CD14-positive monocyte (primary cell): Measurements from ENCODE around the gene ABHD12. TPM values are rescaled to one million over a fixed set of nuclear protein-coding genes. Genes with fewer than 3 reads are reported as not detected.

Experiments
- DNase-seq, 3 donors: peaks; one replicate each; pipeline ENCODE4 v3.0.0-alpha.2; 2011 to 2022
- H2AFZ ChIP-seq: 2 replicates; pipeline ENCODE4 v1.6.0; 2012; ENCODE audit warnings: mild to moderate bottlenecking, low read depth, low read length, inconsistent platforms; ENCODE audit not compliant: insufficient read depth, poor library complexity, severe bottlenecking
- H3K27ac ChIP-seq, 2 donors: 1 replicate in 1 of 2; 2 replicates in 1 of 2; pipeline ENCODE4 v1.5.1; 2012 to 2013; ENCODE audit warnings: low read length in 2 of 2, control low read depth in 1 of 2, inconsistent platforms in 1 of 2, low read depth in 1 of 2, mild to moderate bottlenecking in 1 of 2
- H3K27me3 ChIP-seq, 2 donors: one replicate each; pipeline versions ENCODE4 v1.6.0 to v1.6.1; 2011 to 2013; ENCODE audit warnings: low read length in 2 of 2; ENCODE audit not compliant: control insufficient read depth in 2 of 2, insufficient read depth in 2 of 2
- H3K36me3 ChIP-seq, 2 donors: replicated peaks in 1 of 2; 1 replicate in 1 of 2; 2 replicates in 1 of 2; pipeline versions ENCODE4 v1.5.1 to v1.6.1; 2012 to 2013; ENCODE audit warnings: low read length in 2 of 2, control low read depth in 1 of 2, inconsistent platforms in 1 of 2, mild to moderate bottlenecking in 1 of 2; ENCODE audit not compliant: insufficient read depth in 2 of 2, control insufficient read depth in 1 of 2
- H3K4me1 ChIP-seq, 2 donors: 1 replicate in 1 of 2; 2 replicates in 1 of 2; pipeline versions ENCODE4 v1.5.1 to v1.6.1; 2012 to 2013; ENCODE audit warnings: low read length in 2 of 2, control low read depth in 1 of 2, inconsistent platforms in 1 of 2, mild to moderate bottlenecking in 1 of 2, moderate library complexity in 1 of 2; ENCODE audit not compliant: insufficient read depth in 2 of 2, control insufficient read depth in 1 of 2
- H3K4me2 ChIP-seq: replicated peaks from 2 replicates; pipeline ENCODE3; 2012; ENCODE audit warnings: low read length, moderate library complexity, mild to moderate bottlenecking; ENCODE audit not compliant: poor library complexity, severe bottlenecking; ENCODE audit errors: extremely low read depth
- H3K4me3 ChIP-seq, 3 experiments: fragments of 200-600 bp in 1 of 3; sonication (generic) in 1 of 3; replicated peaks in 1 of 3; 1 replicate in 2 of 3; 2 replicates in 1 of 3; pipeline ENCODE4 v1.5.1; 2011 to 2013; ENCODE audit warnings: low read length in 3 of 3, mild to moderate bottlenecking in 3 of 3, control low read depth in 2 of 3, low read depth in 2 of 3, inconsistent platforms in 1 of 3, moderate library complexity in 1 of 3
- H3K79me2 ChIP-seq: 2 replicates; pipeline ENCODE4 v1.6.0; 2012; ENCODE audit warnings: mild to moderate bottlenecking, control low read depth, inconsistent platforms, low read length, moderate library complexity; ENCODE audit not compliant: insufficient read depth
- H3K9ac ChIP-seq: 2 replicates; pipeline ENCODE4 v1.6.0; 2017; ENCODE audit warnings: low read length, mild to moderate bottlenecking; ENCODE audit not compliant: insufficient read depth, poor library complexity, severe bottlenecking
- H3K9me3 ChIP-seq, 2 donors: replicated peaks in 1 of 2; 1 replicate in 1 of 2; 2 replicates in 1 of 2; pipeline versions ENCODE4 v1.5.1 to v1.6.1; 2012 to 2013; ENCODE audit warnings: low read length in 2 of 2, control low read depth in 1 of 2; ENCODE audit not compliant: control insufficient read depth in 1 of 2, insufficient read depth in 1 of 2
- H4K20me1 ChIP-seq: 2 replicates; pipeline ENCODE4 v1.6.0; 2012; ENCODE audit warnings: mild to moderate bottlenecking, low read length, control low read depth, moderate library complexity; ENCODE audit not compliant: insufficient read depth
- H3K27ac Mint-ChIP-seq, 7 donors: one replicate each; pipeline ENCODE4 v1.8.0; 2020; ENCODE audit warnings: mild to moderate bottlenecking in 7 of 7, mixed read lengths in 7 of 7, moderate library complexity in 6 of 7, inconsistent platforms in 2 of 7
- H3K27me3 Mint-ChIP-seq, 3 donors: one replicate each; pipeline ENCODE4 v1.8.0; 2021 to 2022; ENCODE audit warnings: low read depth in 3 of 3, mild to moderate bottlenecking in 3 of 3, mixed read lengths in 3 of 3, moderate library complexity in 3 of 3, inconsistent platforms in 1 of 3
- H3K36me3 Mint-ChIP-seq, 2 donors: one replicate each; pipeline ENCODE4 v1.8.0; 2020; ENCODE audit warnings: mixed read lengths in 2 of 2, inconsistent platforms in 1 of 2, mild to moderate bottlenecking in 1 of 2
- H3K4me1 Mint-ChIP-seq: one replicate; pipeline ENCODE4 v1.8.0; 2020; ENCODE audit warnings: mild to moderate bottlenecking, mixed read lengths
- H3K4me3 Mint-ChIP-seq, 2 donors: one replicate each; pipeline ENCODE4 v1.8.0; 2020; ENCODE audit warnings: mild to moderate bottlenecking in 2 of 2, mixed read lengths in 2 of 2, moderate library complexity in 1 of 2
- H3K9me3 Mint-ChIP-seq, 7 donors: one replicate each; pipeline ENCODE4 v1.8.0; 2020 to 2022; ENCODE audit warnings: mixed read lengths in 7 of 7, mild to moderate bottlenecking in 6 of 7, moderate library complexity in 6 of 7, inconsistent platforms in 2 of 7
- WGBS: methylation state at CpG from one replicate; pipeline ENCODE4 v1.1.5; 2013; ENCODE audit warnings: missing lambda C conversion rate; ENCODE audit not compliant: insufficient coverage; 5-methylcytosine and 5-hydroxymethylcytosine counted together
- intact Hi-C, 2 donors: fragments of 100-400 bp; cut with micrococcal nuclease; formaldehyde crosslinking; loops; one replicate each; pipeline versions ENCODE4 v1.15.0 to v1.15.1; 2023
- polyA plus RNA-seq, 3 donors: library from polyadenylated mRNA; depleted of rRNA in 1 of 3; unstranded in 2 of 3; stranded (reverse) in 1 of 3; fragments of 300-500 nt in 2 of 3; fragments of >200 nt in 1 of 3; fragmentation: Illumina TruSeq in 2 of 3; gene quantifications; 1 replicate in 2 of 3; 2 replicates in 1 of 3; pipeline ENCODE4 v1.2.3, GENCODE V29; 2012 to 2021
- TF ChIP-seq, protein P1 (sequence below): fragments of 200-600 bp; IDR thresholded peaks from one replicate; pipeline ENCODE4 v1.8.0; 2022; ENCODE audit warnings: antibody characterized with exemption, mild to moderate bottlenecking

The ABHD12 gene
- polyA plus RNA-seq, 3 donors: 20.3 to 34.5 (median 32.1) TPM

DNA sequence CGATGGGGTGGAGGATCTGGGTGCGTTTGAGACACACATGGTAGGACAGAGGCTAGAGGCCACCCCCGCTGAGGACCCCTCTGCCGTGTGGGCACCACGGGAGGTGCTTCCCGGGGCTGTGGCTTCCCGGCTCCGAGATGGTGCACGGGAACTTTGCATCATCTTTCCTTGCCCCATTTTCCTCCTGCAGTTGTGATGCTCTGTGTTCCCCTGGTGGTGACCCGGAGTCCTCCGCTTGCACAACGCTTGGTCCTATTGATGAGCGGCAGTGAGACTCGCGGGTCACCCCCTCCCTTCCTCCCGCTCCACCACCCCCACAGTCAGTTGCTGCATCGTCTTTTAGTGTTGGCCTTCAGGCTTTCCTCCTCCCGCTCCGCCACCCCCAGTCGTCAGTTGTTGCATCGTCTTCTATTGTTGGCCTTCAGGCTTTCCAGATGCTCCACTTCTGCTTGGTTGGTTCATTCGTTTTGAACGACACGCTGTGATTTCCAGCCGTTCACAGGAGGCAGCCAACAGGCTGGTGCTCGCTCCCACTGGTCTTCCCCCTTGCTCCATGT is 105.5 kb downstream of the ABHD12 start:
- Histone ChIP-seq H3K4me1 (no peaks in the 10 kb centered on the region), H3K27me3 (no peaks in the 10 kb centered on the region), H3K4me2 (no peak overlapping the region), H4K20me1 (no peaks in the 10 kb centered on the region), H3K27ac (no peak overlapping the region), H3K79me2 (no peaks in the 10 kb centered on the region), H2AFZ (no peak overlapping the region), H3K9ac (no peak overlapping the region), H3K9me3 (no peaks in the 10 kb centered on the region), H3K4me3 (no peak overlapping the region), H3K36me3 (peaks cover 95 to 100% of the 10 kb centered on the region in 2 donors)
- TF ChIP-seq, protein P1, sequence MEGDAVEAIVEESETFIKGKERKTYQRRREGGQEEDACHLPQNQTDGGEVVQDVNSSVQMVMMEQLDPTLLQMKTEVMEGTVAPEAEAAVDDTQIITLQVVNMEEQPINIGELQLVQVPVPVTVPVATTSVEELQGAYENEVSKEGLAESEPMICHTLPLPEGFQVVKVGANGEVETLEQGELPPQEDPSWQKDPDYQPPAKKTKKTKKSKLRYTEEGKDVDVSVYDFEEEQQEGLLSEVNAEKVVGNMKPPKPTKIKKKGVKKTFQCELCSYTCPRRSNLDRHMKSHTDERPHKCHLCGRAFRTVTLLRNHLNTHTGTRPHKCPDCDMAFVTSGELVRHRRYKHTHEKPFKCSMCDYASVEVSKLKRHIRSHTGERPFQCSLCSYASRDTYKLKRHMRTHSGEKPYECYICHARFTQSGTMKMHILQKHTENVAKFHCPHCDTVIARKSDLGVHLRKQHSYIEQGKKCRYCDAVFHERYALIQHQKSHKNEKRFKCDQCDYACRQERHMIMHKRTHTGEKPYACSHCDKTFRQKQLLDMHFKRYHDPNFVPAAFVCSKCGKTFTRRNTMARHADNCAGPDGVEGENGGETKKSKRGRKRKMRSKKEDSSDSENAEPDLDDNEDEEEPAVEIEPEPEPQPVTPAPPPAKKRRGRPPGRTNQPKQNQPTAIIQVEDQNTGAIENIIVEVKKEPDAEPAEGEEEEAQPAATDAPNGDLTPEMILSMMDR: no peak
- no peaks in the 10 kb centered on the region for H3K27me3 Mint-ChIP-seq
- 91% methylated on average over 22 of the region's 26 CpGs for WGBS
- peak overlapping the region in 2 of 7 donors; percentile 51 to 71 for H3K27ac Mint-ChIP-seq
- intact Hi-C loops: no loop called here
- peaks cover 77 to 93% of the 10 kb centered on the region in 2 donors for H3K36me3 Mint-ChIP-seq
- DNase-seq: no peak
- no peak overlapping the region for H3K4me3 Mint-ChIP-seq
- peaks cover 0 to 2% (median 0%) of the 10 kb centered on the region in 7 donors for H3K9me3 Mint-ChIP-seq
- no peaks in the 10 kb centered on the region for H3K4me1 Mint-ChIP-seq

DNA sequence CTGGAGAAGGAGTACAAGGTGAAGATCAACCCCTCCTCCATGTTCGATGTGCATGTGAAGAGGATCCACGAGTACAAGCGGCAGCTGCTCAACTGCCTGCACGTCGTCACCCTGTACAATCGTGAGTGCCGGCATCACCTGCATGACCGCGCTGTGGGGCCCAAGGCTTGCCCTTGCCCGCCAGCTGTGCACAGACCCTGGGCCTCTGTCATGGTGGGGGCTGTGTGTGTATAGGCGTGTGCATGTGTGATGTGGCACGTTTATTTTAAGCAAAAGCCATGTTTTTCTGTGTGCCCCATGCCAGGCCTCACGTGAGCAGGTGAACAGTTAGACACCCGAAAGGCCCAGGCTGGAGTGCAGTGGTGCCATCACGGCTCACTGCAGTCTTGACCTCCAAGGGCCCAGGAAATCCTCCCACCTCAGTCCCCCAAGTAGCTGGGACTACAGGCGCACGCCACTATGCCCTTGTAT is 106.5 kb downstream of the ABHD12 start:
- peaks cover 96 to 100% of the 10 kb centered on the region in 2 donors for H3K36me3 ChIP-seq
- Mint-ChIP-seq H3K27me3 (no peaks in the 10 kb centered on the region), H3K4me1 (no peaks in the 10 kb centered on the region), H3K27ac (peak overlapping the region in 1 of 7 donors; percentile 24), H3K36me3 (peaks cover 76 to 93% of the 10 kb centered on the region in 2 donors), H3K9me3 (peaks cover 0 to 2% (median 0%) of the 10 kb centered on the region in 7 donors), H3K4me3 (no peak overlapping the region)
- H3K4me3 ChIP-seq: no peak overlapping the region
- TF ChIP-seq, protein P1: no peak
- H2AFZ ChIP-seq: no peak overlapping the region
- H3K27ac ChIP-seq: no peak overlapping the region
- 100% methylated on average over 14 of the region's 17 CpGs for WGBS
- H3K4me2 ChIP-seq: no peak overlapping the region
- no peaks in the 10 kb centered on the region for H3K27me3 ChIP-seq
- intact Hi-C loops: no loop called here
- H3K9me3 ChIP-seq: no peaks in the 10 kb centered on the region
- H3K9ac ChIP-seq: no peak overlapping the region
- no peaks in the 10 kb centered on the region for H3K4me1 ChIP-seq
- no peaks in the 10 kb centered on the region for H3K79me2 ChIP-seq
- no peaks in the 10 kb centered on the region for H4K20me1 ChIP-seq
- no peak for DNase-seq
